Epithelial cell of prostate (primary cell): ENCODE data around the gene PPP2R2B.

ENCODE experiments used
- DNase-seq: peaks from one replicate; pipeline ENCODE4 v3.0.0-alpha.2; 2011; ENCODE audit warnings: low read depth, low spot score
- H3K27ac ChIP-seq: fragments of 450-650 bp; 2 replicates; pipeline ENCODE4 v1.5.1; 2017; ENCODE audit warnings: mild to moderate bottlenecking

PPP2R2B gene

DNA sequence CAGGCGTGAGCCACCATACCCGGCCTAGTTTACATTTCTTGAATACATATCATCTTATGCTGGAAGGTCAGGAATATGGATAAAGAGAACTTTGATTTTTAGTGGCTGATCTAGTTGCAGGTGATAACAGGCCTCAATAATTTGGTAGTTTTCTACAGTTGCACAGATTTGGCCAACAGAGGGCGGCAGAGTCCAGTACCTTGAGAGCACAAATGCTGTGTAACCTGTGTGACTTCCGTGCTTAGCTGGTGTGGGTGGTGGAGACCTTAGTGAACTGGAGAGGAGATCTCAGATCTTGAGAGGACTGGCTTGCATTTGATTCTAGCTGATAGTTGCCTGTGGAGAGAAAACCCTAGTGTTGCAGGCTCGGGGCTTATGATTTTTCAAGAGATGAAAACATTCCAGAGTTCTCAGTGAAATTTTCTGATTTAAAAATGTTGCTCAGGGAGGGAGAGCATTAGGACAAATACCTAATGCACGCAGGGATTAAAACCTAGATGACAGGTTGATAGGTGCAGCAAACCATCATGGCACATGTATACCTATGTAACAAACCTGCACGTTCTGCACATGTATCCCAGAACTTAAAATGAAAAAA, 345.2 kb downstream of the PPP2R2B start:
- DNase-seq: no peak
- no peak overlapping the region for H3K27ac ChIP-seq
